Measurements from ENCODE around the gene RER1. TPM values are rescaled to one million over a fixed set of nuclear protein-coding genes. Genes with fewer than 3 reads are reported as not detected.

Gene RER1
- total RNA-seq, 2 experiments from 2014 or later = 60.5 to 138 TPM

- ChIA-PET POLR2A (no interaction called here), CTCF (ENCODE audit: unreplicated experiment) (no interaction called here)
- Histone ChIP-seq H3K9me2 (ENCODE audit: insufficient read depth, low read length) (no peaks in the 10 kb centered on the region), H3K36me3 (ENCODE audit: insufficient read depth, low read length) (no peaks in the 10 kb centered on the region), H3K79me2 (ENCODE audit: insufficient read depth, low read depth, low read length) (no peaks in the 10 kb centered on the region), H3K27ac (ENCODE audit: low read depth, low read length, poor library complexity, severe bottlenecking) (no peak overlapping the region), H2AFZ (ENCODE audit: low read length) (no peak overlapping the region), H3K4me3 (ENCODE audit: low read depth, low read length, poor library complexity, severe bottlenecking) (no peak overlapping the region), H4K20me1 (ENCODE audit: insufficient read depth, low read length) (no peaks in the 10 kb centered on the region; the same call in 1 of the 2 replicates), H3K4me1 (ENCODE audit: insufficient read depth, low read length, poor library complexity, severe bottlenecking) (peaks cover 5% of the 10 kb centered on the region), H3K9me3 (ENCODE audit: low read length) (no peaks in the 10 kb centered on the region), H3K4me2 (ENCODE audit: low read length) (no peak overlapping the region)
- no peak for DNase-seq (ENCODE audit: low spot score)
- TF ChIP-seq CTCF (conservative IDR thresholded peaks at IDR 0.05; ENCODE audit: low read length) (no peak), EZH2phosphoT487 (IDR thresholded peaks at IDR 0.05; ENCODE audit: borderline replicate concordance, low read depth, low read length) (no peak)
- no TSS peak for BruUV-seq (replicated peaks)
- intact Hi-C loops (cut with micrococcal nuclease; ENCODE audit: unreplicated experiment) = no loop called here
Observed at GRCh38 chr1:2435746-2436355, 44.2 kb downstream of the RER1 start.

- ChIA-PET POLR2A (no interaction called here), CTCF (ENCODE audit: unreplicated experiment) (no interaction called here)
- TF ChIP-seq CTCF (conservative IDR thresholded peaks at IDR 0.05; ENCODE audit: low read length) (no peak), EZH2phosphoT487 (IDR thresholded peaks at IDR 0.05; ENCODE audit: borderline replicate concordance, low read depth, low read length) (no peak)
- intact Hi-C loops (cut with micrococcal nuclease; ENCODE audit: unreplicated experiment) = no loop called here
- Histone ChIP-seq H3K27ac (ENCODE audit: low read depth, low read length, poor library complexity, severe bottlenecking) (no peak overlapping the region), H3K4me2 (ENCODE audit: low read length) (no peak overlapping the region), H2AFZ (ENCODE audit: low read length) (no peak overlapping the region), H3K4me3 (ENCODE audit: low read depth, low read length, poor library complexity, severe bottlenecking) (no peak overlapping the region), H3K4me1 (ENCODE audit: insufficient read depth, low read length, poor library complexity, severe bottlenecking) (peaks cover 5% of the 10 kb centered on the region), H4K20me1 (ENCODE audit: insufficient read depth, low read length) (no peaks in the 10 kb centered on the region; the same call in 1 of the 2 replicates), H3K9me3 (ENCODE audit: low read length) (no peaks in the 10 kb centered on the region), H3K36me3 (ENCODE audit: insufficient read depth, low read length) (no peaks in the 10 kb centered on the region), H3K9me2 (ENCODE audit: insufficient read depth, low read length) (no peaks in the 10 kb centered on the region), H3K79me2 (ENCODE audit: insufficient read depth, low read depth, low read length) (no peaks in the 10 kb centered on the region)
- no peak for DNase-seq (ENCODE audit: low spot score)
- BruUV-seq (replicated peaks) = no TSS peak
Observed at GRCh38 chr1:2436876-2437275, 45.2 kb downstream of the RER1 start.

- TF ChIP-seq EZH2phosphoT487 (IDR thresholded peaks at IDR 0.05; ENCODE audit: borderline replicate concordance, low read depth, low read length) = no peak
- no peak for TF ChIP-seq CTCF (conservative IDR thresholded peaks at IDR 0.05; ENCODE audit: low read length)
- Histone ChIP-seq H3K4me2 (ENCODE audit: low read length) (no peak overlapping the region), H3K36me3 (ENCODE audit: insufficient read depth, low read length) (no peaks in the 10 kb centered on the region), H4K20me1 (ENCODE audit: insufficient read depth, low read length) (no peaks in the 10 kb centered on the region; the same call in 1 of the 2 replicates), H3K4me1 (ENCODE audit: insufficient read depth, low read length, poor library complexity, severe bottlenecking) (peaks cover 5% of the 10 kb centered on the region), H3K4me3 (ENCODE audit: low read depth, low read length, poor library complexity, severe bottlenecking) (no peak overlapping the region), H3K9me2 (ENCODE audit: insufficient read depth, low read length) (no peaks in the 10 kb centered on the region), H3K27ac (ENCODE audit: low read depth, low read length, poor library complexity, severe bottlenecking) (no peak overlapping the region), H3K79me2 (ENCODE audit: insufficient read depth, low read depth, low read length) (no peaks in the 10 kb centered on the region), H2AFZ (ENCODE audit: low read length) (no peak overlapping the region), H3K9me3 (ENCODE audit: low read length) (no peaks in the 10 kb centered on the region)
- intact Hi-C loops (cut with micrococcal nuclease; ENCODE audit: unreplicated experiment) = no loop called here
- no TSS peak for BruUV-seq (replicated peaks)
- ChIA-PET CTCF (ENCODE audit: unreplicated experiment) (no interaction called here), POLR2A (no interaction called here)
- no peak for DNase-seq (ENCODE audit: low spot score)
Observed at GRCh38 chr1:2437617-2438016, 46.0 kb downstream of the RER1 start.
